HepG2 (cell line): ENCODE results near the gene SPATC1L. TPM values are rescaled to one million over a fixed set of nuclear protein-coding genes. Genes with fewer than 3 reads are reported as not detected.

Experiments used
- ATAC-seq: fragments of 200-7000 bp; cut with Tn5 transposase; 3 replicates; pipeline ENCODE4 v1.9.1; 2020; ENCODE audit warnings: mild to moderate bottlenecking, moderate library complexity
- BruUV-seq: library from RNA; stranded (reverse); fragments of 400-500 nt; replicated peaks from 2 replicates; lab custom pipeline; 2021; lab: Mats Ljungman, UMichigan
- CTCF ChIA-PET: fragments of 300-600 bp; formaldehyde crosslinking; extraction: SDS; loops from one replicate; lab custom pipeline; 2021; ENCODE audit warnings: low total read pairs, inconsistent platforms, low intra/inter-chr PET ratio; lab: Yijun Ruan, JAX
- POLR2A ChIA-PET: fragments of 350-600 bp; sonication (Branson Sonifier 250); formaldehyde crosslinking; loops from one replicate; lab custom pipeline; 2020; ENCODE audit warnings: antibody characterized with exemption, inconsistent platforms; lab: Yijun Ruan, JAX
- DNase-seq: peaks from one replicate; pipeline ENCODE4 v3.0.0-alpha.2; 2015; ENCODE audit warnings: low spot score
- FAIRE-seq: peaks from 3 replicates; lab custom pipeline; 2011; peaks lifted over from hg19 to GRCh38; lab: Jason Lieb, UNC
- H2AFZ ChIP-seq: one replicate; pipeline ENCODE4 v1.6.1; 2011; ENCODE audit warnings: low read length, inconsistent platforms
- H3K27ac ChIP-seq: fragments of 300-600 bp; 3 replicates; pipeline ENCODE4 v1.8.0; 2011; ENCODE audit warnings: mixed run types, mild to moderate bottlenecking, mixed read lengths, low read length, inconsistent platforms; ENCODE audit not compliant: insufficient read depth; ENCODE audit errors: extremely low read length
- H3K27me3 ChIP-seq, 2 experiments: fragments of 200-600 bp in 1 of 2; 2 replicates in 1 of 2; 3 replicates in 1 of 2; pipeline versions ENCODE4 v1.6.0 to v1.8.0; 2011; ENCODE audit warnings: low read length in 2 of 2, mild to moderate bottlenecking in 2 of 2, moderate library complexity in 2 of 2, inconsistent platforms in 1 of 2; ENCODE audit not compliant: insufficient read depth in 2 of 2, control insufficient read depth in 1 of 2
- H3K36me3 ChIP-seq, 2 experiments: fragments of 200-600 bp in 1 of 2; replicated peaks in 1 of 2; 2 replicates in 1 of 2; 3 replicates in 1 of 2; pipeline versions ENCODE4 v1.5.1 to v1.8.0; 2011; ENCODE audit warnings: low read length in 2 of 2, inconsistent platforms in 1 of 2; ENCODE audit not compliant: insufficient read depth in 2 of 2, control insufficient read depth in 1 of 2
- H3K4me1 ChIP-seq: 2 replicates; pipeline ENCODE4 v1.5.1; 2012; ENCODE audit warnings: low read length, inconsistent platforms; ENCODE audit not compliant: insufficient read depth
- H3K4me2 ChIP-seq: 2 replicates; pipeline ENCODE4 v1.6.0; 2011; ENCODE audit warnings: low read depth, low read length, inconsistent platforms
- H3K4me3 ChIP-seq, 3 experiments: fragments of 200-600 bp in 1 of 3; sonication (generic), shearing (Covaris generic) in 1 of 3; replicated peaks in 1 of 3; 2 replicates each; pipeline ENCODE4 v1.5.1; 2011 to 2016; ENCODE audit warnings: low read length in 3 of 3, inconsistent platforms in 2 of 3, low read depth in 2 of 3, mild to moderate bottlenecking in 2 of 3, control low read depth in 1 of 3, mixed read lengths in 1 of 3; ENCODE audit not compliant: insufficient read depth in 1 of 3
- H3K79me2 ChIP-seq: one replicate; pipeline ENCODE4 v1.6.1; 2011; ENCODE audit warnings: low read length, inconsistent platforms; ENCODE audit not compliant: insufficient read depth
- H3K9ac ChIP-seq: 2 replicates; pipeline ENCODE4 v1.6.0; 2011; ENCODE audit warnings: mild to moderate bottlenecking, low read depth, low read length, inconsistent platforms; ENCODE audit not compliant: insufficient read depth
- H3K9me3 ChIP-seq: 2 replicates; pipeline ENCODE4 v1.5.1; 2012; ENCODE audit warnings: mild to moderate bottlenecking, low read length
- H4K20me1 ChIP-seq: 2 replicates; pipeline ENCODE4 v1.6.0; 2011; ENCODE audit warnings: inconsistent platforms, mild to moderate bottlenecking, low read length, moderate library complexity; ENCODE audit not compliant: insufficient read depth
- ADNP ChIP-seq: sonication (generic); formaldehyde crosslinking; IDR thresholded peaks from 2 replicates; pipeline ENCODE4 v1.4.0; 2020; ENCODE audit warnings: missing genetic modification reagents
- AHDC1 ChIP-seq: sonication (generic); formaldehyde crosslinking; IDR thresholded peaks from 2 replicates; pipeline ENCODE4 v1.5.1; 2020; ENCODE audit warnings: mild to moderate bottlenecking, missing genetic modification reagents, borderline replicate concordance
- CREB1 ChIP-seq, 2 experiments: fragments of 450-650 bp in 1 of 2; IDR thresholded peaks; 2 replicates each; pipeline ENCODE4 v1.6.1; 2016 to 2017; ENCODE audit warnings: control low read depth in 1 of 2, mild to moderate bottlenecking in 1 of 2, missing compliant biosample characterization in 1 of 2, missing genetic modification characterization in 1 of 2
- DDIT3 ChIP-seq: sonication (generic); formaldehyde crosslinking; IDR thresholded peaks from 2 replicates; pipeline ENCODE4 v1.4.0; 2020; ENCODE audit warnings: mild to moderate bottlenecking, missing genetic modification reagents
- ETV6 ChIP-seq: sonication (generic); formaldehyde crosslinking; conservative IDR thresholded peaks from 2 replicates; pipeline ENCODE4 v1.4.0; 2020; ENCODE audit warnings: missing genetic modification reagents
- GTF2F1 ChIP-seq: fragments of 150-350 bp; IDR thresholded peaks from 2 replicates; pipeline ENCODE4 v1.6.1; 2014; ENCODE audit warnings: low read length
- HBP1 ChIP-seq: IDR thresholded peaks from 2 replicates; pipeline ENCODE4 v1.6.1; 2016; ENCODE audit warnings: low read depth, control low read depth
- IKZF1 ChIP-seq: fragments of 450-650 bp; IDR thresholded peaks from 2 replicates; pipeline ENCODE4 v1.7.1; 2016
- MYNN ChIP-seq: sonication (generic); formaldehyde crosslinking; IDR thresholded peaks from 2 replicates; pipeline ENCODE4 v1.4.0; 2020; ENCODE audit warnings: mild to moderate bottlenecking, low read depth, missing genetic modification reagents
- NONO ChIP-seq, 2 experiments: fragments of 450-650 bp in 1 of 2; sonication (generic) in 1 of 2; formaldehyde crosslinking in 1 of 2; IDR thresholded peaks in 1 of 2; conservative IDR thresholded peaks in 1 of 2; 2 replicates each; pipeline versions ENCODE4 v1.6.1 to v1.8.0; 2017 to 2022; ENCODE audit warnings: mild to moderate bottlenecking in 1 of 2, missing genetic modification reagents in 1 of 2, moderate library complexity in 1 of 2
- SMAD3 ChIP-seq: sonication (generic); formaldehyde crosslinking; IDR thresholded peaks from 2 replicates; pipeline ENCODE4 v1.4.0; 2020; ENCODE audit warnings: missing genetic modification reagents
- SNAPC2 ChIP-seq: sonication (generic); formaldehyde crosslinking; IDR thresholded peaks from 2 replicates; pipeline ENCODE4 v1.8.1; 2022; ENCODE audit warnings: mild to moderate bottlenecking, missing genetic modification reagents
- ZFP90 ChIP-seq: sonication (generic); formaldehyde crosslinking; IDR thresholded peaks from 2 replicates; pipeline ENCODE4 v1.8.0; 2022; ENCODE audit warnings: missing genetic modification reagents, mild to moderate bottlenecking, inconsistent platforms, borderline replicate concordance
- ZKSCAN5 ChIP-seq: sonication (generic); formaldehyde crosslinking; IDR thresholded peaks from 2 replicates; pipeline ENCODE4 v1.5.1; 2020; ENCODE audit warnings: mild to moderate bottlenecking, missing genetic modification reagents
- ZNF501 ChIP-seq: sonication (generic); formaldehyde crosslinking; IDR thresholded peaks from 2 replicates; pipeline ENCODE4 v1.5.1; 2020; ENCODE audit warnings: mild to moderate bottlenecking, moderate library complexity, missing genetic modification reagents
- ZNF549 ChIP-seq: sonication (generic); formaldehyde crosslinking; IDR thresholded peaks from 2 replicates; pipeline ENCODE4 v1.5.0; 2020; ENCODE audit warnings: missing genetic modification reagents
- ZNF619 ChIP-seq: sonication (generic); formaldehyde crosslinking; IDR thresholded peaks from 2 replicates; pipeline ENCODE4 v1.4.0; 2020; ENCODE audit warnings: mild to moderate bottlenecking, missing genetic modification reagents
- WGBS: methylation state at CpG from one replicate; pipeline ENCODE4 v1.1.6; 2017; ENCODE audit warnings: low lambda C conversion rate; 5-methylcytosine and 5-hydroxymethylcytosine counted together
- in situ Hi-C: cut with HindIII; loops from 2 replicates; pipeline ENCODE4 v1.10.0; 2017; ENCODE audit warnings: low pct_unique_long_range_greater_than_20kb; ENCODE audit not compliant: extremely low pct_ligation_motif_present
- intact Hi-C: fragments of 100-400 bp; cut with micrococcal nuclease; formaldehyde crosslinking; loops from one replicate; pipeline ENCODE4 v1.10.0; 2022; ENCODE audit not compliant: unreplicated experiment
- polyA plus RNA-seq, 8 experiments: library from polyadenylated mRNA; depleted of rRNA in 3 of 8; stranded (reverse) in 7 of 8; unstranded in 1 of 8; fragments of >200 nt; fragmentation: Illumina TruSeq in 4 of 8; extraction: Trizol in 4 of 8; gene quantifications; 2 replicates each; pipeline versions ENCODE4 v1.2.1 to v1.2.3, GENCODE V29; 2011 to 2016; ENCODE audit warnings: low read depth in 4 of 8, missing spikeins in 1 of 8, mixed read lengths in 1 of 8; ENCODE audit not compliant: insufficient read depth in 1 of 8
- total RNA-seq, 5 experiments: library from RNA; depleted of rRNA; stranded (reverse); fragments of >200 nt; fragmentation: Illumina TruSeq; extraction: Trizol; gene quantifications; 2 replicates each; pipeline ENCODE4 v1.2.3, GENCODE V29; 2016; ENCODE audit warnings: low read depth in 1 of 5

SPATC1L gene
- total and polyA plus RNA-seq, 2 of the 13 experiments (the other 11 are each of a cell fraction or from before 2014, with no cell fraction given): 1.4 to 3.3 TPM

GRCh38 chr21:46122758-46123683 lies 61.2 kb downstream of the SPATC1L start:
- Histone ChIP-seq H2AFZ (no peak overlapping the region), H4K20me1 (no peaks in the 10 kb centered on the region), H3K27ac (no peak overlapping the region), H3K9ac (no peak overlapping the region), H3K36me3 (no peaks in the 10 kb centered on the region), H3K4me3 (no peak overlapping the region), H3K79me2 (no peaks in the 10 kb centered on the region), H3K4me2 (no peak overlapping the region), H3K27me3 (peaks cover 1 to 19% of the 10 kb centered on the region in 2 experiments; a peak in 2 of 5 replicates), H3K9me3 (no peaks in the 10 kb centered on the region), H3K4me1 (no peaks in the 10 kb centered on the region)
- ChIA-PET POLR2A (no interaction called here), CTCF (no interaction called here)
- FAIRE-seq (no peak), DNase-seq (no peak), ATAC-seq (no peak)
- no TSS peak for BruUV-seq
- in situ Hi-C loops: loop anchor here (5.0 kb wide), 1 partner anchor 151 kb away; no protein-coding TSS in a partner anchor
- WGBS: 37% methylated on average over 8 of the region's 12 CpGs
- intact Hi-C loops: no loop called here
- TF ChIP-seq DDIT3 (CRISPR knock-in tag) (no peak), SNAPC2 (CRISPR knock-in tag) (no peak), IKZF1 (no peak), ZFP90 (CRISPR knock-in tag) (no peak), GTF2F1 (no peak), CREB1 (IDR thresholded peaks at IDR 0.05) (no peak), CREB1 (CRISPR knock-in tag; IDR thresholded peaks at IDR 0.05) (no peak), ZNF501 (CRISPR knock-in tag) (no peak), ZNF619 (CRISPR knock-in tag) (no peak), AHDC1 (CRISPR knock-in tag) (no peak), SMAD3 (CRISPR knock-in tag) (no peak), MYNN (no peak), NONO (IDR thresholded peaks at IDR 0.05) (no peak), NONO (CRISPR knock-in tag; conservative IDR thresholded peaks at IDR 0.05) (no peak), HBP1 (CRISPR knock-in tag) (no peak), ZKSCAN5 (no peak), ETV6 (CRISPR knock-in tag) (no peak), ZNF549 (CRISPR knock-in tag) (no peak), ADNP (CRISPR knock-in tag) (no peak)
